NAMALWA (cell line): ENCODE measurements around the gene RNASEL.
A peak's percentile ranks its signal among the peaks of the same experiment; 100 is the strongest.

ENCODE experiments used
- DNase-seq: peaks from one replicate; pipeline ENCODE4 v3.0.0-alpha.2; 2015; ENCODE audit warnings: low spot score

The RNASEL gene

DNA sequence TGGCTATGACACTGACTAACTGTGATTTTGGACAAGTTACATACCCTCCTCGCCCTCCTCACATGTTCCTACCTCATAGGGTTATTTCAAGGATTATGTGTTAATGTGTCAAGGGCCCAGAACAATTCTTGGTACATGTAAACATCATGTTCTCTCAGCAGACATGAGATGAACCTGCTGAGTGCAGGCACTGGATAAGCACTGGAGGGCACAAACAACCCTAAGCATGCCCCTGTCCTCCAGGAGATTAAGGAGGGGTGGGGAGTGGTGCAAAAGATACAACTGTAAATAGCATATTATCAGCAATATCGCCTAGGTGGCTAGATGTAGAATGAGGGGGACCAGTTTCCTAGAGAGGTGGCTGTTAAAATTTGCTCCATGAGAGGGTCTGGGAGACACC lies 32.9 kb upstream of the RNASEL start:
- no peak for DNase-seq

DNA sequence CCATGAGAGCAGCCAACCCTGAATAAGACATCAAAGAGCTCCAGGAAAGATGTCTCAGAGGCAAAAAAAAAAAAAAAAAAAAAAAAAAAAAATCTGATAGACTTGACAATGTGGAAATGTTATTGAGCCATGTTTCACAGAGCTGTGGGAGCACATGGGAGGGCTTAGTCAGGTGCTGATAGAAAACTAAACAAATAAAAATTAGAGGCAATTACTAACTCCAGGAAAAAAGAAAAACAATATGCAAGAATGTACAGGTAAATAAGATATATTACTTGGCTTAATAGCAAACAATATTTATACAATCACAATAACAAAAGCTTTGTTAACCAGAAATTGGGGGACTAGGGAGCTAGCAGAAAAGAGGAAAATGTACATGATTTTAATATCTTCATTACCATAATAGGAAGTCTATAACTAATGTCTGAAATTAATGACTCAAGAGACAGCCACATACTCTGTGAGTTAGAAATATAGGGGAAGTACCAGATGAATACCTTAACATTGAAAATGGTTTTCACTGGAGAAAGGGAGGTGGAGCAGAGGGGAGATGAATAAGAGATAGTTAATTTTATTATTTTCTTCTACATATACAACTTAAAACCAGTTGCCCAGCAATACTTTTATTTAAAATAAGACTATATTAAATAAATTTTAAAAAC lies 32.0 kb upstream of the RNASEL start:
- no peak for DNase-seq

DNA sequence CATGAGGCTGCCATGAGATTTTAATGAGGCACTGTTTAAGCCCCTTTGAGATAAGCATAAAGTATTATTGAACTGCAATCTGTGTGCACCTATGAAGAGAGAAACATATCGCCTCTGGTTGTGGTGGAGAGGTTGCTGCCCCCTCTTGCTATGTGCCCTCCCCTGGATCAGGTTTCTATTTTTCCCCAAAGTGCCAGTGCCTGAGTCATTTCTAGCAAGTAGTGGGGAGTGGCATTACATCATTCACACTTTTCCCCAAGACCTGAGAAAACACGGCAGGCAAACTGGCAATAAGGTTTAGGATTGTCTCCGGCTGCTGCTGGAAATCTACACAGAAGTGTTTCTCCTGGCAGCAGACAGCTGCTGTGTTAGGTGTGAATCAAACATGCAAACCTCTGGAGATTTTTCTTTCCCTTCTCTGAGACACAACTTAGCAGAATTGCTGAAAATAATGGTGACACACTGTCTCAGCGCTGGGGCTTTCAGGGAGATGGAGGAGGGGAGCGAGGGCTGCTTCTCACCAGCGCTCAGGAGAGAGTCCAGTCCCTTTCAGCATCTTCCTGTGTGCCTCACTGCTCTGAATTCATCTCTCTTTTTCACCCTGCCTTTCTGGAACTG lies 28.8 kb upstream of the RNASEL start:
- DNase-seq, result no peak

DNA sequence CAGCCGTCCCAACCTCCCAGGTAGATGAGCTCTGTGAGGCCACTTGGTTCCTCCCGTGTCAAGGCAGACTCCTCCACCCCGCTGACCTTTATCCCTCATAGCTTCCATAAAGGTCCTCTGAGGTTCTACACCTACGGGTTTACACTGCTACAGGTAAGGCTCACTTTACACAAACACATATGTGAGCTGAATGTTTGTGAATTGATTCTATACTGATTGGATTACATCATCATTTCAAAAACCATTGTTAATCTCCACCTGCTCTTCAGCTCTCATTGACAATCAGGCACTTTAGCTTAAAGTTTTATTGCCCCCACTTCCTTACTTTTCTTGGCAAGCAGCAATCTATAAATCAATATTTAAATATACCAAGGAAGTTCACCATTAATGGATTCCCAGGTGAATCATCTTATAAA lies 28.0 kb upstream of the RNASEL start:
- no peak for DNase-seq

DNA sequence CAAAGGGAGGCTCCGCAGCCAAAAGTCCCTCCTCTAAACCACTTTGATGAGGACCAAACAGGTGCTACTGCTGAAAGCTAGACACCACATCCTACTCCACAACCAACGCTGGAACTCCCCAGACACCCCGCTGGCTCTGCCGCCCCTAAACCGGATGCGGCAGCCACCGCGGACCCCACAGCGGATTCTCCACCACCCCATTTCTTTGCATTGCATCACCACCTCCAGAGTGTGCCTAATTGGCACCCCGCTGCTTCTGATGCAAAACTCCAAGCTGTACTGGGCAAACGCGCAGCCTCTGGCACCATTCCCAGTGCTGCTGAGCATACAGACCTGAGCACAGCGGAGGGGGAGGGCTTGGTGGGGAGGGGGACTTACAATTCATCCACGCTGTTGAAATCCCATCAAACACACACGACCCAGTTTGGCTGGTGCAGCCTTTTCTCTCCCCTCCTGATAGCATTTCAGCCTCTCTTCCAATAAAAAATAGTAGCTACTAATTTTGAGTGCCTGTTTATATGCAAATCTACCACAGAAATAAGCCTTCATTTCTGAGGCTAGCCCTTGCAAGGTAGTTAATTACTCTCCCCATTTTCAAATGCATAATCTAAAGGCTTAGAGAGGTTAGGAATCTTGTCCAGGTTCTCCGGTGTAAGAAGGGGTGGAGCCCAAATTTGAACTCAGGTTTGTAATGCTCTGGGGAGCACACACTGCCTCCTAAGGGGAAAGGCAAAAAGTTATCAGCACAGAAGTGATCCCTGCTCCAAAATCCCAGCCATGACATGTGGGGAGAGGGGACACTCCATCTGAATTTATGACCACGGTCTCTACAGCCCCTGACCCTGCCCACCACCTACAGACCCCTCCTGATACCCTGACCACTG lies 27.3 kb upstream of the RNASEL start:
- DNase-seq, result peak; percentile 93

DNA sequence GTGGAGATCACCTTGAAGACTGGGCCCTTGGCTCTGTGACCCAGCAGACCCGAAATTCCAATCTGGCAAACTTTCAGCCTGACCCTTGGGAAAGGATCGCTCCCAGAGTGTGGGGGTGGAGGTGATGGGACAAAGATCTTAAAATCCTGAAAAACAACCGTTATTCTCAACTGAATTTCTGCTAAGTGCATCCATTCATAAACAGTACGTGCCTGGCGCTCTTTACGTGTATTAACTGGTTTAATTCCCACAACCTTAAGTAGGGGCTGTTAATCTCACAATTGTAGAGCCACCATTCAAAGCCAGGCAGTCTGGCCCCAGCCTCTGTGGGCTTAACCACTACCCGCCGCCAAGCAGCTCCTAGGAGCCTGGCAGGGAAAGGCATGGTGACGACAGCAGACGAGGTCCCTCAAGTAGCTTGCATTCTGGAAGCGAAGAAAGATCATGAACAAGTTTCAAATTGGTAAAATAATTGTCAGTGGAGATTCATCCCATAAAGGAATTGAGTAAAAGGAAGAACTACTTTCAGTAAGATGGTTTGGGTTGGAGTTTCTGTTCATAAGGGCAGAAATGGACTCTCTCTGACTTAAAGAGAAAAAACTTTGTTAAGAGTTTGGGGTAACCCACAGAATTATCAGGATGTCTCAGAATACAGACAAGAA lies 26.5 kb upstream of the RNASEL start:
- DNase-seq, result no peak

DNA sequence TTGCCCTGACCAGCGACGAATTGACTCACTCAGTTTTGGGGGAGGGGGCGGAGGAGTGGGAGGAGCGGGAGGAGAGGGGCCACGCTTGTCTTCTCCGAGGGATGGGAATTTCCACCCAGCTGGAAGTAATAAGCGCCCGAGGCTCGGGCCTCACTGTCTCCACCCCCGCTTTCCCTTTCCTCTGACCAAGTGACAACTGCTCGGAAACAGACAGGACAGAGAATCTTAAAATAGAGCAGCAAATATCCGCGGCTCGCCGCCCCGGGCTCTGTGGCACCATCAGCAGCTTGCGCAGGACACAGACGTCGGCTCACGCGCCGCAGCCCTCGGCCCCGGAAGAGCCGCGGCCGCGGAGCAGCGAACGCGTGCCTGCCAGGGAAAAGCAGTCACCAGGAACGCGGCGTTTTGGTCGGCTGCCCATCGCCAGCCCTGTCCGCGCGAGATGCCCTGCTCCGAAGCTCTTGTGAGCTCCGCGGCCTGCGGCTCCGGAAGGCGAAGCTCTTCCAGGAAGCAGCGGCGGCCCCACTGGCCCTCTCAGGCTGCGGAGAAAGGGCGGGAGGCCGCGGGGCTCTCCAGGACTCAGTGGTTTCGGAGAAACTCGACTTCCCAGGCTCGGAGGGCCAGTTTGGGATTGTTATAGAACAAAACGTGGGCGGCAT lies 25.9 kb upstream of the RNASEL start:
- DNase-seq, result peak; percentile 90

DNA sequence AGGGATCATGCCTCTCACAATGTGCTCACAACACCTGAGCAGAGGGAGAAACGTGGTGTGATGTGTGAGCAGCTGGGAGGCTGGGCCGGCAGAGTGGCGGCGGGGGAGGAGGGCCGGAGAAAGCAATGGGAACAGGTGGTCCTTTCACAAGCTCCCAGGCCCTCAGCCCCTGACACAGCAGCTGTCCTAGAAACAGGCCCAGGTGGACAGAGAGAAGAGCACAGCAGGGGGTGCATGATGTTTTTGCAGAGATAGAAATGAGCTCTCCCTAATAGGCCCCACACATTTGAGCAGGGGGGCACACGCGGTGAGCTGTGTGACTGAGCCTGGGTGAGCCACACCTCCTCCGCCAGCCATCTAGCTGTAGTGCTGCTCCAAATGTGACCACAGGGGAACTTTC lies 22.7 kb upstream of the RNASEL start:
- DNase-seq, result peak; percentile 82

DNA sequence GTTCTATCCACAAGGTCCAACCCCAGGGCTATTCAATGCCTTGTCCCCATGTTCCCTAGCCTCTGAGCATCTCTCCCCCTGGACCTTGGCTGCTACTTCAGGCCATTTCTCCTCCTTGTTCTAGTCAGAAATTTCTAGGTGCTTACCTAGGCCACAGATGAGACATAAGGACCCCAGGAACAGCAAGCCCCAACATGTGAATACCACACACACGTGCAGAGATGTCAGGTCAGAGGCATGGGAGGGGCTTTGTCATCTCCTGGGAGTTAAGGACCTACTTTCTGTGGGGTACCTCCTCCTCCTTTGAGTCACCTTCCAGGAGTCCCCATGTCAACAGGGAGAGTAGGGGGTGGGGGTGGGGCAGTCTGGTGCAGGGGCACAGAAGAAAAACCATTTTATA lies 22.3 kb upstream of the RNASEL start:
- no peak for DNase-seq

DNA sequence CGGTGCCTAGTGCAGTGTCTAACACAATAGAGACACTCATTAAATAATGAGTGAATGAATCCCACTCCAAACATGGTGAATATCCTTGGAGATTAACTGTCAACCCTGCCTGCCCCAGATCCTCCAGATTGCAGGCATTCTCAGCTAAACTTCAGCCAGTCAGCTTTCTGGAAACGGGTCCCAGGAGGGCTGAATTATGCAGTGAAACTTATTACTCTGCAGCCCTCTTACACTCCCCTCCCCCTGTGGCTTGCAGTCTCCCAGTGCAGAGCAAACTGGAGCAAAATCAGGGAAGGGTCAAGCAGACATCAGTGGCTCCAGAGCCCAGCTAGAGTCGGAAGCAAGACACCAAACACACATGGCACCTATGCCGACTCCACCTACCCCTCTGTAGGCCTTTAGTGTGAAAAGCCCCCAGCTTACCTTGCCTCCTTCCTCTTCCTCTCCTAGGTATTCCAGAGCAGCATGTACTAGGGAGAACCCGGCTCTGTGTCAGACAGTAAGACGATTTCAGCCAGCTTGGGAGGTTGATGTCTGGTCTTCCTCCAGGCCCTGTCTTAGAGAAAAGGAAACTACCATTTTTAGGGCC lies 21.6 kb upstream of the RNASEL start:
- no peak for DNase-seq

DNA sequence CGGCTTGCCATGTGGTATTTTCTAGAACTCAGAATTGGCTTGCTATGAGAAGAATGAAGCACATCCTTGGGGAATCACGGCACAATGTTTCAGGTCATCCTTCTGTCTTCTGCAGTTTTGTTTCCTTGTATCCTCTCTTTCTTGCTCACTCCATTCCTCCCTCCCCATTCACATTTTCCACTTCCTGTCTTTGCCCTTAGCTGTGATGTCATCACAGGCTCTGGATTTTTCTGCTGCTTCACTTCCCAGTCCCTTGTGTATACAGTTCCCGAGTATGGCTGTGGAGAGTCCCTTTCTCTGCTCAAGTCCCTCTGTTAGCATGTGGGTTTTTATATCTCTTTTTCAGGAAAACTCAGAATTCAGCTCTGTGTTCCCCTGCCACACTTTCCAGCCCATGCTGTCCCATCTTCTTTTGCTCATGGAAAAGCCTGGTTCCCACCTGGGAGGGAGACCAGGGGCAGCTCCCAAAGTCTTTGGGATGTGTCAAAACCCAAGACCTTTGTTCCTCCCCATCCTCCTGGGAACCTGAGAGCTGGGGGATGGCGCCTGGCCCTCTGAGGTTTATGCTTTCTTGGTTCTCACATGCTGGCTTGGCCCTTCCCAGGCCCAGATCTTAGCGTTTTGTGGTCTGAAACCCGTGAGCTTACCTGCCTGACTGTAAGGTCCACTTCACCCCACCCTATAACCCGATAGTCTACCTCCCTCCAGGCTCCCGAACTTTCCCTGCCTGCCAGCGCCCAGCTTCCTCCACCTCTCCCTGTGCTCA lies 20.0 kb upstream of the RNASEL start:
- DNase-seq, result no peak

DNA sequence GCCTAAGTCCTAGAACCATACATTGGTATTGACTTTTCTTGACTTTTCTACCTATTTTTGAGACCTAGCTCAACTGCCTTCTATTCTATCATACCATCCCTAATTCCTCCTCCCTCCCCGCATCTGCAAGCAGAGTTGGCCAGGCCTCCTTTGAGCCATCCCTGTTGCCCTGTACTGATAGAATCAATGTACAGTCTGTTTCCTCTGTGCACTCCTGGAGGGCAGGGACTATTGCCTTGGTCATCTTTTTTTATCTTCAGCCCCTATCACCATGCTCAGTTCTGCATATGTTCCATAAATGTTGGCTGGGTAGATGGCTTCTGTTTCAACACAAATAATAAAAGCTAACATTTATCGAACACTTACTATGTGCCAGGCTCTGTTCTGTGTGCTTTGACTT lies 19.2 kb upstream of the RNASEL start:
- DNase-seq, result no peak

DNA sequence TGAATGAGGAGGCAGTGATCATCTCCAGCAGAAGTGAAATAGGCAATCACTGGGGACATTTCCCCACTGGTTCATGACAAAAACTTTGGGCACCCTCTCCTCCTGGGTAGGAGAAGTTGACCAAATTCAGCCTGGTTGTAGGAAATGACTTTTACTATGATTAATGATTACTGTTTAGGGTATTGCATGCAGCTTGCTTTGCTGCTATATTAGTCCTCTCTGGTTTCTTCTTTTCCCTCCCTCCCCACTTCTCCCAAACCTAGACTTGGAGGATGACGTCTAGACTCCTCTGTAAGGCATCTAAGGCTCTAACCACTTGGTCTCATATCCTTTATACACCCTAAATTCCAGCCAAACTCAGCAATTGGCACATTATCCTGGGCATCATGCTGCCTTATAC lies 18.5 kb upstream of the RNASEL start:
- no peak for DNase-seq

DNA sequence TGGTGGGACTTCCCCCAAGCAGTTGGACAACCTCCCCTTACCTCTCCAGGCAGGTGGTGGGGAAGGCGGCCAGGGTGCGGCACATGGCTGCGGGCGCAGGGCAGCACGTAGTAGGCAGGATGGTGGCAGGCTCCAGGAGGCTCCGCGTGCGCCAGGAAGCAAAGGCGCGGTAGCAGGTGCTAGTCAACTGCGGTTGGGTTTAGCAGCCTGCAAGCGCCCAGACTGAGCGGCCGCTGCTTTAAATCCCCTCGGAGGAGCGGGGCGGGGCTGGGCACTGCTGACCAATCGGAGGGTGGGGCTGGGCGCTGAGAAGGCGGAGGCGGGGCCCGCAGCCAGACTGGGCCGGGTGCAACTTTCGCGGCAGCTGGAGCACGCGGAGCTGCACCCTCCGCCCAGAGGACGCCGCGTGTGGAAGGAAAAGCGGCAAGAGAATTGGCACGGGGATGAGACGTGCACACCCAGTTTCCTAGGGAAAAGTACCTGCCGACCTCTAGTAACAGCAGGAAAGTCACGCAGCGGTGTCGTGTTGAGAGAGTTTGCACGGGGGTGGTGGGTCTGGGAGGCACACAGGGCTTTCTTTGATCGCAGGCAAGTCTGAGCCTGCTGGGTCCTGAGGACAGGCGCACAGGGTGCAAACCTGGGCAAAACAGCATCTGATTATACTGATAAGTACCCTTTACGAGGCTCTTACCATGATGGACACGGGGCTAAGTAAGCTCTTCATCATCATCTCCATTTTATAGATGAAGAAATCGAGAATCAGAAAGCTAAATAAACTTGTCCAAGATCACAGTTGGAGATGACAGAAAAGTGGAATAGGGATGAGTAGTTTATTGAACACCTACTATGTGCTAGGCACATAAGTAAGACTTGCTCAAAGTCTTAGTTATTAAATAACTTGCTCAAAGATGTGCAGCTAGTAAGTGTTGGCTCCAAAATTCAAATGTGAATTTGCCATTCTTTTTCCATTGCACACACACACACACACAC lies 15.4 kb upstream of the RNASEL start, which contains the start of gene RGS16:
Gene RGS16, minus strand, starts transcription at position 215 of the 990 bp plus-strand sequence. Its CDS starts 130 bp downstream, at position 85.
- DNase-seq, result peak; percentile 98

DNA sequence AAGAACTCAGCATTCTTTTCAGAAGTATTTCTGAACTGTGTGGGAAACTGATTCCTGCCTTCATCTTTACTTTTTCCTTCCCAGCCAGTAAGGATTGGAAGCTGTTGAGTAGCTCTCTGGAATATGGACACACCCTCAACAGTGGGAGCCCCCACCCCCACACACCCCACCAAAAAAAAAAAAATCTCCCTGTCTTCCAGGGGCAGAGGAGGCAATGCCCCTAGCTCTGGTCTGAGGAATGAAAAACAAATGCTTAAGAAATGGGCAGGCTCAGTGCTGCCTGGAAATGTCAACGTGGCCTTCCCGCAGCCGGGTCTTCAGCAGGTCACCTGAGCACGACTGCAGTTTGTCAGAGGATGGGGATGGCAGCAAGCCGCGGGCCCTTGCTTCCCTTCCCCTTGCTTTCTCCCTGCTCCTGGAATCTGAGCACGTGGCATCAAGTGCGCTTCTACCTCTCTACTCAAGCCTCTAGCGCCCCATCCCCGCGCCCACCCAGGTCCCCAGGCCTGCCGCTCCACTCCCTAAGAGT lies 14.7 kb upstream of the RNASEL start:
- no peak for DNase-seq

DNA sequence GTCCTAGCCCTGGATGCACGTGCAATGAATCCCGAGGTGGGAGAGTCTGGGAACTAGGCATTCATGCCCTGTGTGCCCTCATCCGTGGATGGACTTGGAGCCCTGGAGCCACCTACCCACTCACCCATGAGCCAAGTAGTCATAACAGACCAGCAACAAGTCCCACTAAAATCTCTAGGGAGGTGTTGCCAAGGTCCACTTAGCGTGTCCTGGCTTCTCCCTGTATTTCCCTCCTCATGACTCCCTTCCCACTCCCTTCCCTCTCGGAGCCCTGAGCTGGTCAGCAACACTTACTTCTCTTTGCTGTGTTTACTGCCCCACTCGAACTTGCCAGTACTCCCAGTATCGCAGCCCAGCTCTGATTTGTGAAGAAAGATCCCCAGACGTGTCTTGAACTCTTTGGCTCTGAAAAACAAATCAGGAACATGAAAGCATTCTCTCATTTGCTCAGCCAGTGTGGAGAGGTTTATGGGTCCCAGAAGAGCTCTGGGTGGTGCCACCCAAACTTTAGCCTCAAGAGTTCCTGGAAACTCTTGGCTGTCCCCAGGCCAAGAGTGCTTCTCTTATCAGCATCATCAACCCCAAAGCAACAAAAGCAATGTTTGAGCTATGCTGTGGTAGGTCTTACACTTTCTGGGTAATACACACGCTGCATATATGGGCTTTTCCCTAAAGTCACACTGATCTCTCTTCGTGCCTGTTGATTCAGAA lies 14.0 kb upstream of the RNASEL start:
- peak; percentile 67 for DNase-seq

DNA sequence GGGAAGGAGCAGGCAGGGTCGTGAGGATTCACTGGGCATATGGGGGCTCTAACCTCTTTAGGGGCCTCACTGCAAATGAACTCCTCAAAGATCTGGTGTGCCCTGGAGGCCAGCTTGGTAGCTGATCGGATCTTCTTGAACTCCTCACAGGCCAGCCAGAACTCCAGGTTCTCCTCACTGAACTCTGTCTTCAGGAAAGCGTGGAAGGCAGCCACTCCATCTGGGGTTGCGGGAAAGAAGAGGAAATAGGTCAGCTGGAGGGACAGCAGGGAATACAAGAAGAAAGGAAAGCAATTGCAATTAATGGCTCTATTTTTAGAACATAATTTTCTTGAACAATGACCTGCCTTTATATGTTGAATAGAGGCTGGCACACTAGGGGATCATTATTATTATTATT lies 12.9 kb upstream of the RNASEL start:
- DNase-seq, result no peak

DNA sequence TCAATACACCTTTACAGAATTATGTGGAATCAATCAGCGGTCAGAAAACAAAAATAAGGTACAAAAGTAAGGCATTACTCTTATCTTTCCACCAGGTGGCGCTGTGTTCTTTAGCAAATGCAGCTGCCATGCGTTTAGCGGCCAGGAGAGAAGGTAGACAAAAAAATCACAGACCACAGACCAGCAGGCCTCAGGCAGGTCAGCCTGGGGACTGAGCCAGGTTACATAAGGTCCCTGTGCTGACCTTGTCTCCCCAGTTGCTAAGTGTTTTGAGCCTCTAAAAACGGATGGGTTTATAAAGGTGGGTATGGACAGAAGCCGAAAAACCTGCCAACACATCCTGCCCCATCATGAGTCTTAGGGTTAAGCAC lies 12.3 kb upstream of the RNASEL start:
- peak; percentile 97 for DNase-seq
